Cardiac septum (tissue), 1 donor: ENCODE measurements around the gene TMEM135. TPM values are rescaled to one million over a fixed set of nuclear protein-coding genes. Genes with fewer than 3 reads are reported as not detected.
"Not testable (repeated sequence)": the region's sequence is repeated elsewhere in the genome, so short reads cannot be mapped to it uniquely, and the experiment has no call there.

ENCODE experiments used
- DNase-seq: peaks from one replicate; pipeline ENCODE4 v3.0.0-alpha.2; 2020; ENCODE audit warnings: low spot score
- intact Hi-C: fragments of 100-400 bp; cut with DNase I; formaldehyde crosslinking; loops from one replicate; pipeline ENCODE4 v1.14.0; 2022
- total RNA-seq: library from RNA; stranded (reverse); fragmentation: NEBNext Ultra II Directional; extraction: Animal tissue kit (Norgen Biotek cat#: 25700); gene quantifications from one replicate; pipeline ENCODE4 v1.2.1, GENCODE V29; 2021
- donor health status: DM: no; HTN: no; CAD: no.

The TMEM135 gene
- total RNA-seq, 1 donor from 2014 or later = 6.4 TPM

- no peak for DNase-seq
Measured at GRCh38 chr11:87059596-87060390, 22.1 kb downstream of the TMEM135 start.

DNA sequence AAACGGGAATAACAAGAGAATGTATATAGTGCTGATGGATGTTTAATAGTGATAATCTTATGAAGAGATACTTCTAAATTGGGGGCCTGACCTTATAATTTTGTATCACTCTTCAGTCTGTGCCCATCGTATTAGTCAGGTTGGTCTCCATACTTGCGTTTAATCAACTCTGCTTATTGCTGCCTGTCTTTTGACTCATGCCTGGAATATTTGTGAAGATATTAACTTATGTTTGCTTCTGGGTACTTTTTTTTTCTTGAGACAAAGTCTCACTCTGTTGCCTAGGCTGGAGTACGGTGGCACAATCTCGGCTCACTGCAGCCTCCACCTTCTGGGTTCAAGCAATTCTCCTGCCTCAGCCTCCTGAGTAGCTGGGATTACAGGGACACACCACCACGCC, 24.0 kb downstream of the TMEM135 start:
- intact Hi-C loops = no loop called here
- no peak for DNase-seq

More at GRCh38 chr11:87059596-87060390, 22.1 kb downstream of the TMEM135 start:
- intact Hi-C loops = no loop called here

- no peak for DNase-seq
- intact Hi-C loops = no loop called here
Measured at GRCh38 chr11:87063982-87064381, 26.2 kb downstream of the TMEM135 start.

DNA sequence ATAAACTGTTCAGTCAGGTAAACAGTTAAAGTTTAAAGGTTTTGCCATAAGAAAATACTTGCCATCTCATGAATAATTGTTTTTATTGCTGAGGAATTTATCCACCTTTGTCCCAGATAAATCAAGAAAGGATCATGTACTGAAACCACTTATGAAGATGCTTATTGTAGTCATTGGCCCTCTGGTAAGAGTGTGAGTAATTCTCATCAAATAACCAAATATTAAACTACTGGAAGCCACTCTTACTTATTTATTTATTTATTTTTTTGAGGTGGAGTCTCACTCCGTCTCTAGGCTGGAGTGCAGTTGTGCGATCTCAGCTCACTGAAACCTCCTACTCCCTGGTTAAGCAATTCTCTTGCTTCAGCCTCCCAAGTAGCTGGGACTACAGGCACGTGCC, 35.1 kb downstream of the TMEM135 start:
- DNase-seq = no peak

DNA sequence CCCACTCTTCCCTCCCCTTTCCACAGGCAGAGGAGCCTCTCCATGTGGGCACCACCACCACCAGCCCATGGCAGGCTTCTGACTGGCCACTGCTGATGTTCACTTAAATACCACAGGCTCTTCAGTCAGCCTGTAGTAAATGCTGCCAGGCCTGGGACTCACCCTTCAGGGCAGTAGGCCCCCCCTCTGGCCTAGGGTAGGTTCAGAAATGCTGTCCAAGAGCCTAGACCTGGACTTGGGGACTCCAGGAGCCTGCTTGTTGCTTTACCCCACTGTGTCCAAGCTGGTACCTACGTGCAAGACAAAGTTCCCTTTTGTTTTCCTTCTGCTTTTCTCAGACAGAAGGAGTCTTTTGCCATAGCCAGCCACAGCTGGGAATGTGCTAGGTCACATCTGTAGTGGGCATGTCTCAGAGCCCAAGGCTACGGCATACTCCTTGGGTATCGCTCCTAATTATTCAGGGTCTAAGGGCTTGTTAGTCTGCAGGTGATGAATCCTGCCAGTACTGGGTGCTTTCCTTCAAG, 38.6 kb downstream of the TMEM135 start:
- intact Hi-C loops = no loop called here
- DNase-seq = no peak

More for the DNA sequence above, 35.1 kb downstream of the TMEM135 start:
- intact Hi-C loops = no loop called here

GRCh38 chr11:87076874-87077429, 39.2 kb downstream of the TMEM135 start:
- no peak for DNase-seq
- intact Hi-C loops = no loop called here

DNA sequence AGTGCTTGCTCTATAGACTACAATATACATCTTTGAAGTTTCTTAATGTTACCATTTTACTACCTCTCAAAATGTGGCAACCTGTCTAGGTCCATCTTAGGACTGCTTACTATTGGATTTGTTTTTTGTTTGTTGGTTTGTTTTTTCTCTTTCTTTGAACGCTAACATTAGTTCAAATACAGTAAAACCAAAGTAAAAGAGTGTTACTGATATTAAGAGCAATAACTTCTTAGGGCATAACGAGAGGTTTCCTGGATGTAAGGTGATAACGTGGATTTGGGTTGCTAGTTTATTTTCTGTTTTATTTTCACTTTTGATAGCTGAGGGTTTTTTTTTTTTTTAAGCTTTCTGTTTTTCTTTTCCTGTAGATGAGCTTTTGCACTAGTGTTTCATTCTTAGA, 43.6 kb downstream of the TMEM135 start:
- intact Hi-C loops = no loop called here
- DNase-seq = no peak

- intact Hi-C loops = no loop called here
- DNase-seq = no peak
Measured at GRCh38 chr11:87082590-87082989, 44.9 kb downstream of the TMEM135 start.

GRCh38 chr11:87083029-87083428, 45.3 kb downstream of the TMEM135 start:
- DNase-seq = no peak
- intact Hi-C loops = no loop called here

DNA sequence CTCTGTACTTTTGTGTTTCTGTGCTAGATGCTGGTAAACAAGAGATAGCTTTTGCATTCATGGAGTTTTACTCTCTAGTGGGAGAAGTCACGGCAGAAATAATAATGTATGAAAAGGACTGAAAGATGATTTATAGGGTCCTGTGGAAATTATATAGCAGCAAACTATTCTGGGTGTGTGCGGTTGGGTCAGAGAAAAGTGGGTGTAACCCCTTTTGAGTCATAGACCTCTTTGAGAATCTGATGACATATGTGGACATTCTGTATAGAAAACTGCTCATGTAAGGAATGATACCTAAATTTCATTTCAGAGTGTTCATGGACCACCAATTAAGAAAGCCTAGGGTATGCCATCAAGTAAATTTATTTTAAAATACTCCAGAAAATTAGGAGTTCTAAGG, 54.4 kb downstream of the TMEM135 start:
- no peak for DNase-seq
- intact Hi-C loops = no loop called here

DNA sequence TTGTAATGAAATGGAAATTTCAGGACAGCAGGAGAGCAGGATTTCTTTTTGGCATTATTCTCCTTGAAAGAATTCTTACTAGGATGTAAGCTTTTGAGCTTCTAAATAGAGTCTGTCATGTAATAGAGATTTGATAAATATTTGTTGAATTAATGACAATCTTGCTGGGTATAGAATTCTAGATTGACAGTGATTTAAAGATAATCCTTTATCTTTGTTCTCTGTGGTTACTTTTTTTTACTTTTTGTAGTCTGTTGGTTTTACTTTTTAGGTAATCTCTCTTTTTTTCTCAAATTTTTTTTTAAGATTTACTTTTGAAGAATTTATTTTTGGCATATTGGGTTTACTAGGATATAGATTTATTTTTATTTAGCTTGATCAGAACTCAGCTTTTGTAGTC, 54.8 kb downstream of the TMEM135 start:
- intact Hi-C loops = no loop called here
- DNase-seq = no peak

DNA sequence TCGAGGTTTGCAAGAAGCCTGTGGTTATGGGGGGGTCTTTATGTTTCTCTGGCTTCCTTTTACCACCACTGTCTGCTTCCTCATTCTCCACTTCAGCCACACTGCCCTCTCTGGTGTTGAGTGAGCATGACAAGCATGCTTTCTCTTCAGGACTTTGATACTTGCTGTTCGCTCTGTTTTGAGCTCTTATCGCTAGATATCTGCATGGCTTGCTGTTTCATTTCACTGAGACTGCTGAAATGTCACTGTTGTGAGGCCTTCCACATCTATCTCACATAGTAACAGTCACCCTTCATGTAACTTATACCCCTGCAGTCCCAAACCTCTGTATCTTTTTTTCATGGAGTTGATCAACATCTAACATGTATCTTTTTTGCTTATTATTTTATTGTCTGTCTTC, 59.8 kb downstream of the TMEM135 start:
- intact Hi-C loops = no loop called here
- DNase-seq = no peak

DNA sequence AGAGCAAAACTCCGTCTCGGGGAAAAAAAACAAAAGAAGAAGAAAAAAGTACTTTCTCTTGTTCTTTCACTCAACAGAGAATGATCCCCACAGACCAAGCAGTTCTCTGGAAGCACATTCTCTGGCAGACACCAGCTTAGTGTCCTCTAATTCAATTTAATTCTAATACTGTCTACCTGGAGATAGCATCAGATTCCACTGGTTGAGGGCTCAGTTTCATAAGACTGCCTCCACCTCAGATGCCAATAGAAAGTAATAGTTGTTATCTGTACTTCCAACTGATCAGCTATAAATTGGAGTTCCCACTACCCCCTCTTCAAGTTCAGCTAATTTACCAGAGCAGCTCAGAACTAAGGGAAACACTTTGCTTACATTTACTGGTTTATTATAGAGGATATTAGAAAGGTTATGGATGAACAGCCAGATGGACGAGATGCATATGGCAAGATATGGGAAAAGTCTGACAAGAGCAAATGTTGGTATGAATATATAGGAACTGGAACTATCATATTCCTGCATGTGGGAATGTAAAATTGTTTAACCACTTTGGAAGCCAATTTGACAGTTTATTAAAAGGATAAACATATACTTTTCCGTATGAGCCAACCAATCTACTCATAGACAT, 64.3 kb downstream of the TMEM135 start:
- intact Hi-C loops = no loop called here
- no peak for DNase-seq

GRCh38 chr11:87105826-87106225, 68.1 kb downstream of the TMEM135 start:
- DNase-seq, intact Hi-C loops: not testable (repeated sequence)

DNA sequence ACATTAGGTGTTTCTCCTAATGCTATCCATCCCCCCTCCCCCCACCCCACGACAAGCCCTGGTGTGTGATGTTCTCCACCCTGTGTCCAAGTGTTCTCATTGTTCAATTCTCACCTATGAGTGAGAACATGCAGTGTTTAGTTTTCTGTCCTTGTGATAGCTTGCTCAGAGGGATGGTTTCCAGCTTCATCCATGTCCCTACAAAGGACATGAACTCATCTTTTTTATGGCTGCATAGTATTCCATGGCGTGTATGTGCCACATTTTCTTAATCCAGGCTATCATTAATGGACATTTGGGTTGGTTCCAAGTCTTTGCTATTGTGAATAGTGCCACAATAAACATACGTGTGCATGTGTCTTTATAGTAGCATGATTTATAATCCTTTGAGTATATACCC, 69.6 kb downstream of the TMEM135 start:
- intact Hi-C loops, DNase-seq: not testable (repeated sequence)

GRCh38 chr11:87110443-87111131, 72.9 kb downstream of the TMEM135 start:
- intact Hi-C loops = no loop called here
- DNase-seq = no peak

DNA sequence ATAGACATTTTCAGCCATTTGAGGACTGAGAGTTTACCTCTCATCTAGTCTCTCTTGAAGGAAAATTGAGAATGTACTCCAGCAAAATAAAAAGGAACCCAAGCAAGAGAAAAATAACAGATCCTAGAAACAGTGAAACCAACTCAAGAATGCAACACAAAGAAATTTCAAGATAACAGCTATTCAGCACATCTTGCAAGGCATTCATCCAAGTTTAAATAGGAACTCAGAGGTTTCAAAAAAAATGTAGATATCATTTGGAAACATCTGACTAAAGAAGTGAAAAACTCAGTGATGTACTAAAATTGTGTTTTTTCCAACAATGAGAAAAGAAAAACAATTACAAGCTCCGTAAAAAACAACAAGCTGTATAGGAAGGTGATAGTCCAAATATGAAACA, 76.4 kb downstream of the TMEM135 start:
- no peak for DNase-seq
- intact Hi-C loops = no loop called here

DNA sequence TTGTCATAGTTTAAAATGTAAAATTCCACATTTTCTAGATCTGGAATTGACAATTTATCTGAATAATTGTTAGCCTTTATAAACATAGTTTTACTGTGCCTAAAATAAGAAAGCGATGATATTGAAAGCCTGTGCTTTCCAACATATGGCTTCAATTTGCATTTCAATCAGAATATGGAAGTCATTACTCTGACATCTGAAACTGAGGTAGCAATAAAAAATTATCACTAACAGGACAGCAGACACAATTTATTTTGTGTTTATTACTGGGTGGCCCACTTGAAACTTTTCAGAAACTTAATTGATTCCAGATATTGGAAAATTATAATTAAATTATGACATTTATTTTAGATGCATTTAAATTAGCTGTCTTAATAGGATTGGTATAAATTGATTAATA, 78.5 kb downstream of the TMEM135 start:
- intact Hi-C loops = no loop called here
- DNase-seq = no peak

DNA sequence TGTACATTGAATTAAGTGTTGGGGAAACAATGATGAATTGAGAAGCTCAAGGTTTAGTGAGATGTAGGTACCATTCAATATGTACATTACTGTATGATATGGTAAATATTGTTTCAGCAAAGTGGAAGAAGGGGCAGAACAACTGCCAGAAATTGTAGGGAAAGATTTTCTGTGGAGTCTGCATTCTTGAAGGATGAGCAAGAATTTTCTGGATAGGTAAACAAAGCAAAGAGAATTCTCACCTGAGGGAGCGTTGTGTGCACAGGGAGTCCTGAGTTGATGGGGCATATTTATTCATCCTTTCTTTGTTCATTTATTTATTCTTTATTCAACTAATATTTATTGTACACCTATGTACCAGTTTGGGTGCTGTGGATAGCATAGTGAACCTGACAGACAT, 83.2 kb downstream of the TMEM135 start:
- DNase-seq = no peak
- intact Hi-C loops = no loop called here

- intact Hi-C loops = no loop called here
- DNase-seq = no peak
Measured at GRCh38 chr11:87122852-87123251, 85.1 kb downstream of the TMEM135 start.
